Activated CD4-positive, CD25-positive, alpha-beta regulatory T cell treated with anti-CD3 and anti-CD28 coated beads, Interleukin-2, amount 50 U/mL, for 72 hours (primary cell): ENCODE data around the gene PPP1R13L.
"Not testable (repeated sequence)": the region's sequence is repeated elsewhere in the genome, so short reads cannot be mapped to it uniquely, and the experiment has no call there.

ENCODE experiments used
- DNase-seq: peaks from one replicate; pipeline ENCODE4 v3.0.0; 2021

PPP1R13L gene, protein sequence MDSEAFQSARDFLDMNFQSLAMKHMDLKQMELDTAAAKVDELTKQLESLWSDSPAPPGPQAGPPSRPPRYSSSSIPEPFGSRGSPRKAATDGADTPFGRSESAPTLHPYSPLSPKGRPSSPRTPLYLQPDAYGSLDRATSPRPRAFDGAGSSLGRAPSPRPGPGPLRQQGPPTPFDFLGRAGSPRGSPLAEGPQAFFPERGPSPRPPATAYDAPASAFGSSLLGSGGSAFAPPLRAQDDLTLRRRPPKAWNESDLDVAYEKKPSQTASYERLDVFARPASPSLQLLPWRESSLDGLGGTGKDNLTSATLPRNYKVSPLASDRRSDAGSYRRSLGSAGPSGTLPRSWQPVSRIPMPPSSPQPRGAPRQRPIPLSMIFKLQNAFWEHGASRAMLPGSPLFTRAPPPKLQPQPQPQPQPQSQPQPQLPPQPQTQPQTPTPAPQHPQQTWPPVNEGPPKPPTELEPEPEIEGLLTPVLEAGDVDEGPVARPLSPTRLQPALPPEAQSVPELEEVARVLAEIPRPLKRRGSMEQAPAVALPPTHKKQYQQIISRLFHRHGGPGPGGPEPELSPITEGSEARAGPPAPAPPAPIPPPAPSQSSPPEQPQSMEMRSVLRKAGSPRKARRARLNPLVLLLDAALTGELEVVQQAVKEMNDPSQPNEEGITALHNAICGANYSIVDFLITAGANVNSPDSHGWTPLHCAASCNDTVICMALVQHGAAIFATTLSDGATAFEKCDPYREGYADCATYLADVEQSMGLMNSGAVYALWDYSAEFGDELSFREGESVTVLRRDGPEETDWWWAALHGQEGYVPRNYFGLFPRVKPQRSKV

DNA sequence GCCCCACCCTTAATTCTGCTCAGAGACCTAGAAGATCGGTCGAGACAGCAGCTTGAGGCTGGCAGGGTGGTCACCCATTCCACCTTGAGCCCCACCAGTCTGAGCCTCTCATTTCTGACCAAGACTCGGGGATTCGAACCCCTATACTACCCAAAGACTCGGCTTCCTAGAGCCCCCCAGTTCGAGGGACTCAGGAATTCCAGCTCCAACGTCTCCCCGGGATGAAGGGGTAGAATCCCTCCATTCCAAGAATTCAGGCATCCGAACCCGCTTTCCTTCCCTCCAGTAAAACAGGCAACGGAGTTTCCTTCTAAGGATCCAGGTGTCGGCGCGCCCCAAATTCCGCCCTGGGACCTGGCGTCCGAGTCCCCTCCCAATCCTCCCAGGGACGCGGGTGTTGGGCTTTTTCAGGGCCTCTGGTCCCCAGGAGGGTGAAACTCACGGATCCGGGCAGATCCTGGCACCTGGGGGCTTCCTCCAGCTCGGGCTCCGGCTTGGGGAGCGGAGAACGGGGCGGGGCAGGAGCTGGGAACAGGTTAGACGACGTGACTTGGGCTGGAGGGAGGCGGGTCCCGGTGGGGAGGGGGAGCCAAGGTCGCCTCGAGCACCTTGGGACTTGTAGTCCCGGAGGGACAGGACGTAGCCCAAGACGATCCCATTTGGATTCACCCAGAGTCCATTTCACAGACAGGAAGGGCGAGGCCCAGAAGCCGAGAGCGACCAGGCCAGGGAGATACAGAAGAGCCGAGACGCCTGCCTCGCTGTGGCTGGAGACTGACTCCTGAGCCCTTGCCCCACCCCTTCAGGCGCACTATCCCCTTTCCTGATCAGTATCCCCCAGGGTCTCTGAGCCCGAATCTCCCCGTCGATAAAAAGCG is at the start of gene PPP1R13L:
PPP1R13L (minus strand) TSS at position 513 of the 878 bp plus-strand sequence. CDS start 6,751 bp downstream, outside the sequence.
- DNase-seq = peak; percentile 51

DNA sequence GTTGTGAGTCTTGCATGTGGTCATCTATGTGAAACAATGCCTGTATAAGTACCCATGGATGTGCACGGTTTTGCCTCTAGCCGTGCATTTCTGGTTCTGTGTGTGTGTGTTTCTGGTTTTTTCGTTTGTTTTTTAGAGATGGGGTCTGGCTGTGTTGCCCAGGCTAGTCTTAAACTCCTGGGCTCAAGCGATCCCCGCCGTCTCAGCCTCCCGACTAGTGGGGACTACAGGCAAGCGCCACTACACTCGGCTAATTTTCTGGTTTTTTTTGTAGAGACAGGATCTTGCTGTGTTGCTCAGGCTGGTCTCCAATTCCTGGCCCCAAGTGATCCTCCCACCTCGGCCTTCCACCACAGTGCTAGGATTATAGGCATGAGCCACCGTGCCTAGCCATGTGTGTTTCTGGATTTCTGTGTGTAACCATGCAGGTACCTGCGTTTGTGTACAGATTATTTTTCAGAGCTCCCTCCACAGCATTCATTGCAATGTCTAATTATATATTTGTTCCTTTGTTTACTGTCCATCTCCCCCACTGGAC is 47.0 kb upstream of the PPP1R13L start:
- no peak for DNase-seq

DNA sequence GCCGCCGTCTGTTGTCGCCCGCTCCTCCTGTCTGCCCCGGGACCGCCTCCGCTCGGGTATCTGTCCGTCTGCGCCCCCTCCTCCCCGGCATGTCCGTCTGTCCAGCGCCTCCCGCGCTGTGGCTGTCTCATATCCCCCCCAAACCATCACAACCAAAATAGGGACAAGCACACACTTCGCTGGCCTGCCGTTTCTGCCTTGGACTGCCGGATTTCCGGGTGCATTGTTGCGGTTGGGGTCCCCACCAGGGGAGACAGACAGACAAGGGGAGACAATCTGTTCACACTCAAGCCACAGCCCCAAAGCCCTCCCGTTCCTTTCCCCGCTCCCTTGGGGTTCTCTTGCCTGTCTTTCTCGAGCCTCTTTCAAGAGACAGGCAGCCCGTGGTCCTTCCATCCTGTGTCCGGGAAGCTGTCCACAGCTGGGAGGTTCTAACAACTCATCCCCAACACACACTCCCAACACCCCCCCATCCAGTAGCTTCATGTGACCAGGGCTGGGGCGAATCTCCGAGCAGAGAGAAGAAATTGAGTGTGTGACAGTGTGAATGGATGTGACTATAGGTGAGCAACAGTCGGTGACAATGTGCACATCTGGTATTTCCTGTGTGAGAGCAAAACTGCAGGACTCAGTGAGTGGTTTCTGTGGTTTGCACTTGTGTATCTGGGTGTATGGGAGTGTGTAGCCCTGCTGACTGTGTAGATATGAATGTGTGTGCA is 46.4 kb upstream of the PPP1R13L start:
- DNase-seq = no peak

DNA sequence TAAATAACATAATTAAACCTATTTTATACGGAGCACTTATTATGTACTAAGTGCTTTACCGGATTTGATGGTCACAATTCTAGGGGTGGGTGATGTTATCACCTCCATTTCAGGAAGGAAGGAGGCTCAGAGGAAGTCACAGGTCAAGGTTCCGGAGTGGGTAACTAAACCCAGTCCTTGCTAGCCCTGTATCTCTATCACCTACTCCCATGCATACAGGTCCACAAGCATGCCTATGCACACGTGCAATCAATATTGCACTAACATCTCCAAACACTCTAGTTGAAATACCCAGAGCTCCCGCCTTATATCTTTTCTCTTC is 45.1 kb upstream of the PPP1R13L start:
- no peak for DNase-seq

DNA sequence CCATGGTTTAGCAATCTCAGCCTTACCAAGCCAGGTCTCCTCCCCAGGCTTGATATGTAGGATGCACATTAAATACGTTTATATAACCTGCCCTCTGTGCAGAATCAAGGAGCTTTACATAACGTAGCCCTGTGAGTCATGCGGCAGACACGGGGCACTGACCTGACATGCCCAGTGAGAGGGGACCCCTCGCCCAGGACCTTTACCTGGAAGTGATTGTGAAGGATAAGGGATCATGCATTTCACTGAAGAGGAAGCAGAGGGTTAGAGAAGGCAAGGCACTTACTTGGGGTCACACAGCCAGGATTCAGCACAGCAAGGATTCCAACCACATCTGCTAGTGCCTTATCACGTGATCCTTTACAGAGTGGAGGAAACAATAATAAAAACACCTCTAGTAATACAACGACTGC is 44.0 kb upstream of the PPP1R13L start:
- no peak for DNase-seq

DNA sequence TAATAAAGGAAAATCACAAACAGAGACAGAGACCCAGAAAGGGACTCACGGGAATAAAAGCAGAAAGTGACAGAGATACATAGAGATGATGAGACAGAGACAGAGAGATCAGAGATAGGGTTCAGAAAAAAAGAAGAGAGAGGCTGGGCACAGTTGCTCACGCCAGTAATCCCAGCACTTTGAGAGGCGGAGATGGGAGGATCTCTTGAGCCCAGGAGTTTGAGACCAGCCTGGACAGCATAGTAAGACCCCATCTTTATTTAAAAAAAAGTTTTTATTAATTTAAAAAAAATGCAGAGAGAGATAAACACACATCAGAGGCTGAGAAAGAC is 43.5 kb upstream of the PPP1R13L start:
- DNase-seq = no peak

DNA sequence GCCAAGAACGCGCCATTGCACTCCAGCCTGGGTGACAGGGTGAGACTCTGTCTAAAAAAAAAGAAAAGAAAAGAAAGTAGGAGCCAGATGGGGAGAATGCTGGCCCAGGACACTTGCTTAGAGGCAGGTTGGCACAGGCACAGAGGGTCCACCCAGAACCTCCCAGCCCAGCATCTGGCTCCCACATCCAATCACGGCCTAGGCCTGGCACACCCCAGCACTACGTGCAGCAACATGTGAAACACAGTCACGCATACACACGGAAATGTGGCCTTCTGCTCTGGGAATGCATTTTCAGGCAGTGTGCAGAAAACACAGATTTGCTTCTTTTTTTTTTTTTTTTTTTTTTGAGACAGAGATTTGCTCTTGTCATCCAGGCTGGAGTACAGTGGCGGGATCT is 42.1 kb upstream of the PPP1R13L start:
- DNase-seq = no peak

DNA sequence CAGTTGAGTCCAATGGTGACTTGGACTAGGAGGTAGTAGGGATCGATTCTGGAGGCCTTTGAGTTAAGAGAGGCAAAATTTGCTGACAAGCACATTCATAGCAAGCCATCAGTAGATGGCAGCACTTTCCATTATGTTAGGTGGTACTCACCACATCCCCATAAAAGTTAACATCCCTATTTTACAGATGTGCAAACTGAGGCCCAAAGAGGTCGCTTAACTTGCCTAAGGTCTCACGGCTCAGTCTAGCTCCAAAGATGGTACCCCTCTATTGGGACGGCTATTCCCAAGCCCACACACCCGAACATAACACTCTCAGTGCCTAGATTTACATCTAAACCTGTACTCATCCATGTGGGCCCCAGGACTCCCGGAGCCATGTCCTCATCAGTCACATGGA is 41.4 kb upstream of the PPP1R13L start:
- DNase-seq = no peak

DNA sequence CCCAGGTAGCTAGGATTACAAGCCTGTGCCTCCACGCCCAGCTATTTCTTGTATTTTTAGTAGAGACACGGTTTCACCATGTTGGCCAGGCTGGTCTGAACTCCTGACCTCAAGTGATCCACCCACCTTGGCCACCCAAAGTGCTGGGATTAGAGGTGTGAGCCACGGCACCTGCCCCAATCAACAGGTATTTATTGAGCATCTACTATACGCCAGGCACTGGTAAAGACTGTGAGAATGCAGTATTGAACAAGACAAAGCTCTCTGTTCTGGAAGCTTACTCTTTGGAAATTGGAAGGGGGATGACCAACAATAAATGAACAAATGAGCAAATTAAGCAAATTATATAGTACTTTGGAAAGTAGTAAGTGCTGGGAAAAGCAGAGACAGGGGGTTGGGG is 40.3 kb upstream of the PPP1R13L start:
- no peak for DNase-seq

DNA sequence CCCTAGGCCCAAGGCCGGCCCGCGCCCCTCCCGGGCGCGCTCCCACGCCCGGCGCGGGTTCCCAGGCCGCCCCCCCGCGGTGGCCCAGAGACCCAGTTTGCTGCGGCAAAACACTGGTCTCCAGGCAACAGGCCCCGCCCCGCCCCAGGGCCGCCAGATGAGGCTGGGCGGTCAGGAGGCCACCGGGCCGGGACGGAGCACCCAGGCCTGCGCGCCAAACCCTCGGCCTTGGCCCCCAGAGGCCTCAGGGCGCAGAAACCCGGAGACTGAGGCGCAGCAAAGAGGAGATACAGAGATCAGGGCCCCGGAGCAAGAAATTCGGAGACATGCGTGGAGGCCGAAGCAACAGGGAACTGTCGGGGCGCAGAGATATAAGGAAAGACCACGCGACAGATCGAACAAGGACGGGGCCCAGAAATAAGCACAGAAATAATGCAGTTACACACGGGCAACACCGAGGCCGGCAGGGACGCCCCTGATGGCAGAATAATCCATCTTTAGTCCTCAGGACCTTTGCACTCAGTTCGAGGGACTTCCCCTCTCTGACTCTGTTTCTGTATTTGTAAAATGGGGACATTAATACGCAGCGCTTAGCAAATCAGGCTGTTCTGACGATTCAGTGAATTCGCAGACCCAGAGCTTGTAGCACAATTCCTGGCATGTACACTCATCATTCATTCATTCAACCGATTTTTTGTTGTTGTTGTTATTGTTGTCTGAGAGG is 39.6 kb upstream of the PPP1R13L start:
- peak; percentile 81 for DNase-seq

DNA sequence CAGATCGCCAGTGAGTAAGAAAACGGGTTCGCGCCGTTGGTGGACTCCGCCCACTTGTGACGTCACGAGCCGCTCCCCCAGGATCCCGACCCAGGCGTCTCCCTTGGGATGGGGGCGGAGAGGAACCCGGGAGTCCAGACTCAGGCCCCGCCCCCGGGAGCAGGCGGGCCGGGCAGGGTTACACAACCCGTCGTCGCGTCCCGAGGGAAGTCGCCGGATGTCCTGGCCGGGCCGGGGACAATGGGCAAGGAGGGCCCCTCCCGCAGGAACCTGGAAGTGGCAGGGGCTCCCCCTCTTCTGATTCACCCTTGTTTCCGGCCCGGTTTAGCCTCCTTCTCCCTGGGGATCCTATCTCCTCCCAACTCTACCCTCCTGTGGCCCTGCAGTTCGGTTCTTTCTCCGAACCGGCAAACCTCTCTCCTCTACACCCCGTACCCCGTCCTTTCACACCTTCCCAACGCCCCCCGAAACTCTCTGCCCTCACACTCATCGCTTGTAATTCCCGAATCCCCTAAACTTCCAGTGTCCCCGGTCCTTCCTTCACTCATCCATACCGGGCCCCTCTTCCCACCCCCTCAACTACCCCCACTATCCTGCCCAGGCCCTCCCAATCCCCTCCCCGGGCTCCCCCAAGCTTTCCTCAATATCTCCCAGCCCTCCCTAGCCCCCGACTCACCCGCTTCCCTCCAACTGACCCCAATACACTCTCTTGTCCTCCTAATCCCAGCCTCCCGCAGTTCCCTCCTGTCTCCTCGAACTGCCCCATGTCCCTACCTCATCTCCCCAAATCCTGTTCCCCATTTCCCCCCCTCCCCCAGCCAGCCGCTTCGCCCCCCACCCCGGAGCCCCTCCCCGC is 38.8 kb upstream of the PPP1R13L start:
- DNase-seq = peak; percentile 66

DNA sequence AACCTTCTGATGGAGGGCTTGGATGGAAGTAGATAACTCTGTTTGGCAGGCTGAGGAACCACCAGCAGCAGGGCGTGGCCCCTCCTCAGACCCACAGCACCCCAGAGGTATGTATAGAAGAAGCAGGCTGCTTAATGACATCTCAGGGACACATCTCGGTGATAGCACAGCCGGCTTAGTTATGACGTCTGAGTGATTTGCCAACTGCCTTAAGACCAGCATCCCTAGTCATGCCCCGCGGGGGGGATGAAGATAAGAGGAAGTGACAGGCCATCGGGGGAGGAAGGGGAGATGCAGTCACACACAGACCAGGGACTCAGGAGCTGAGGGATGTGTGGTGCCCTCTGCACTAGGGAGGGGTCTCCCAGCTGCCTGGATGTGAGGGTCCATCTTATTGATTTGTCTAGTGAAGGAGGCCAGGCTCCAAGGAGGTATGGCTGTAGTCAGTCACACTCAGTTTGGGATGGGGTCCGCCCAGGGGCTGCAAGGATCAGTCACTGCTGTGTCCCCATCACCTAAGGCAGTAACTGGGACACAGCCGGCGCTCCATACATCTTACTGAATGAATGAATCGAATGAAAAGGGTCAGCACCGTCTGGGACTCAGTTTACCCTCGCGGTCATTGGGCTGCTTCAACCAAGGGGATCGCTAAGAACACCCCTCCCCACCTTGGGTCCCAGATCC is 38.1 kb upstream of the PPP1R13L start:
- DNase-seq = peak; percentile 32

DNA sequence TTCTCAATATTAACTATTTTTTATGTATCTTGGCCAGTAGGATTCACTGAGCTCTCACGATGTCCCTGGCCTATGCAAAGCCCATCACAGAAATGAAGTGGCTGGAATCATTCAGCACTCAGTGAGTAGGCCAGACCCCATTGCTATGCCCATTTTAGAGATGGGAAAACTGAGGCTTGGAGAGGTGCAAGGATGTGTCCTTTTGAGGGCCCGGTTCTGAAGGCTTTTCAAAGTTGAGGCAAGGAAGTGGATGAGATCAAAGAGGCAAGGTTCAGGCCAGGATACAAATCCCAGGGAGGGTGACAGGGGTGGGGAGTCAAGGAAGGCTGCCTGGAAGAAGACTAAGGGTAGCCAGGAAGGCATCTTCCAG is 37.5 kb upstream of the PPP1R13L start:
- no peak for DNase-seq

DNA sequence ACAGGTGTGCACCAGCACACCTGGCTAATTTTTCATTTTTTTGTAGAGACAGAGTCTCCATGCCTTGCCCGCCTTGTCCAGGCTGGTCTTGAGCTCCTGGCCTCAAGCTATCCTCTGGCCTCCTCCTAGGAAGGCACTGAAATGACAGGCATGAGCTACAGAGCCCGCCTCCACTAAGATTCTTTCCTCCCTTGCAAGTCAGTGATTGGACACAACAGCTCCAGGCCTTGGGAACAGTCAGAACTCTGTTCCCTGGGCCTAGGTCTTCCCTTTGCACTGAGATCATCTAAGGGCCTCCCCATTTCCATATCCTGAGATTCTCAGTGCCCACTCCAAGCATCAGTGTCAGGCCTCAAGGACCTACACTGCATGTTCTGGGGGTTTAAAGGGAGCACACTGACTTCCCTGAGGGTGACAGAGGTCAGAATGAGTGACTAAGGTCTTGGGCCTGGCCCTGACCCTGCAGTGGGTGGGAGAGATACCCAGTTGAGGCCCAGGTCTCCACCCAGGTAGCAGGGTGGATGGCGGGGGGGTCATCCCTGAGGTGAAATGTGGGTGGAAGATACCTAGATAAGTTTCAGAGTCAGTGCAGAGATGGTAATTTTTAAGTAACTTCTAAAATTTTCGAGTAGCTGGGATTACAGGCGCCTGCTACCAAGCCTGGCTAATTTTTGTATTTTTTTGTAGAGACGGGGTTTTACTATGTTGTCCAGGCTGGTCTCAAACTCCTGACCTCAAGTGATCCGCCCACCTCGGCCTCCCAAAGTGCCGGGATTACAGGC is 36.2 kb upstream of the PPP1R13L start:
- no peak for DNase-seq

DNA sequence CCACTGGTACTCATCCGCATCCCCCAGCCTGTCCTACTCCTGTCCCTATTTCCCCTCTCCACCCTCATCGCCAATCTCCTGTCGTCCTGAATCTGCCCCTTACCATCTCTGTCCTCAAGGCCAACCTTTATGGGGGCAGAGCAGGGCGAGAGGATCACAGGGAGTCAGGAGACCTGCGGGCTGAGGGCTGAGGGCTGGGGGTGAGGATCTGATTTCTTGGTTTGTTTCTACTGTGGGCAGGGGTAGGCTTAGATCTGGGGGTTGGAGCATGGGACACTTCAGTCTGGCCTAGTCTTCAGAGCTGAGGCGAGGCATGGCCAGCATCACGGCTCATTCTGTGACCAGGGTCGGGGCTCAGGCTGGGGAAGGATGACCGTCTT is 35.4 kb upstream of the PPP1R13L start:
- DNase-seq = no peak

DNA sequence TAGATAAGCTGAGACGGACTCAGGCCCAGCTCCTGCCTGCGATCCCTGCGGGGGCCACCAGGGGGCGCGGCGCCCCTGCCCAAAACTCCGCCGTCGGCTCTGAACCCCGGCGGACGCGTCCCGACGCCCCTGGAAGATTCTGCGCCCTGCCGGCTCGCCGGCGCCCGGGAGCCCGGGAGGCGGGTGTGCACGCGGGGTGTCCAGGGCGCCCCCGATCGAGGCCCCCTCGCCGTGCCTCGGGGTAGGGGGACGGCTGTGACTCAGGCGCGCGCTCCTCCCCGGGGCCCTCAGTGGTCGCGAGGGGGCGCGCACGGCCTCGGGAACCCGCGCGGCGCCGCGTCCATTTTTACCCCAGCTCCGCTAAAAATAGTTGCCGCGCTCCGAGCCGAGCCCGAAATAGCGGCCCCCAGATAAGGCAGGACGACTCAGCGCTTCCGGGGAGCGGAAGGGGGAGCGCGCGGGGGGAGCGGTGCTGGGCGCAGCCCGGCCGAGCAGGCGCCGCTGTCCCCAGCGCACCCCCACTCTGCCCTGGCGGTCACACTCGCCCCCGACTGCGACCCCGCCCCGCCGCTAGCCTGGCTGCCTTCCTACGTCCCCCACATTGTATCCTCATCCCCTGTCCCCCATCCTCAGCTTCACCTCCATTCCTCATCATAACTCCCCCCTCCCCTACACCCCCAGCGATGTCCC is 34.8 kb upstream of the PPP1R13L start:
- peak; percentile 88 for DNase-seq

DNA sequence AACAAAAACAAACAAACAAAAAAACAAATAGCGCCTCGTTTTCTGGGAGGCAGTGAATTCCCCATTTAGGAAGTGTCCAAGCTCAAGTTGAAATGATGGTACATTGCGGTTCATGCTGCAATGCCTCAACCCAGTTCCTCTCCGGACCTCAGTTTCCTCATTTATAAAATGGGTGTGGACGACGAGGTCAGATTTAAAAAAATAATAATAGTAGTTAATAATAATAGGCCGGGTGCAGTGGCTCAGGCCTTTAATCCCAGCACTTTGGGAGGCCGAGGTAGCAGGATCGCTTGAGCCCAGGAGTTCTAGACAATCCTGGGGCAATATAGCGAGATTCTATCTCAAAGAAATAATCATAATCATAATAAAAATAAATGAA is 34.3 kb upstream of the PPP1R13L start:
- DNase-seq = no peak

DNA sequence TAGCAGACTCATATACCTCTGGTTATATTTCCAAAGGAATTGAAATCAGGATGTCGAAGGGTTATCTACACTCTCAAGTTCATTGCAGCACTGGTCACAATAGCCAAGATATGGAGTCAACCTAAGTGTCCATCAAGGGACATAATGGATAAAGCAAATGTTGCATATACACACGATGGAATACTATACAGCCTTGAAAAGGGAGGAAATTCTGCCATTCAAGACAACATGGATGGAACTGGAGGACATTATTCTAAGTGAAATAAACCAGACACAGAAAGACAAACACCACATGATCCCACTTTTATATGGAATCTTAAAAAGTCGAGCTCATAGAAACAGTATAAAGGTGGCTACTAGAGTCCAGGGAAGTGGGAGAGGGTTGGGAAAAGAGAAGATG is 32.5 kb upstream of the PPP1R13L start:
- DNase-seq = no peak

DNA sequence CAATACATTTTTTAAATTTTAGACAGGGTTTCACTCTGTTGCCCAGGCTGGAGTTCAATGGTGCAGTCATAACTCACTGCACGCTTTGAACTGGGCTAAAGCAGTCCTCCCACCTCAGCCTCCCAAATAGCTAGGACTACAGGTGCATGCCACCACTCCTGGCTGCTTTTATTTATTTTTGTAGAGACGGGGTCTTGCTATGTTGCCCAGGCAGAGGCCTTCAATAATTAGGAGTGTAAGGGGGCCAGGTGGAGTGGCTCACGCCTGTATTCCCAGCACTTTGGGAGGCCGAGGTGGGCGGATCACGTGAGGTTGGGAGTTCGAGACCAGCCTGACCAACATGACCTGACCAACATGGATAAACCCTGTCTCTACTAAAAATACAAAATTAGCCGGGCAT is 27.7 kb upstream of the PPP1R13L start:
- not testable (repeated sequence) for DNase-seq
